Activated T-cell treated with anti-CD3 and anti-CD28 coated beads for 4 hours (primary cell): ENCODE data around the gene LRRC38.
"Not testable (repeated sequence)": the region's sequence is repeated elsewhere in the genome, so short reads cannot be mapped to it uniquely, and the experiment has no call there.

ENCODE experiments used
- DNase-seq: peaks from one replicate; pipeline ENCODE4 v3.0.0-alpha.2; 2020

LRRC38 gene

DNA sequence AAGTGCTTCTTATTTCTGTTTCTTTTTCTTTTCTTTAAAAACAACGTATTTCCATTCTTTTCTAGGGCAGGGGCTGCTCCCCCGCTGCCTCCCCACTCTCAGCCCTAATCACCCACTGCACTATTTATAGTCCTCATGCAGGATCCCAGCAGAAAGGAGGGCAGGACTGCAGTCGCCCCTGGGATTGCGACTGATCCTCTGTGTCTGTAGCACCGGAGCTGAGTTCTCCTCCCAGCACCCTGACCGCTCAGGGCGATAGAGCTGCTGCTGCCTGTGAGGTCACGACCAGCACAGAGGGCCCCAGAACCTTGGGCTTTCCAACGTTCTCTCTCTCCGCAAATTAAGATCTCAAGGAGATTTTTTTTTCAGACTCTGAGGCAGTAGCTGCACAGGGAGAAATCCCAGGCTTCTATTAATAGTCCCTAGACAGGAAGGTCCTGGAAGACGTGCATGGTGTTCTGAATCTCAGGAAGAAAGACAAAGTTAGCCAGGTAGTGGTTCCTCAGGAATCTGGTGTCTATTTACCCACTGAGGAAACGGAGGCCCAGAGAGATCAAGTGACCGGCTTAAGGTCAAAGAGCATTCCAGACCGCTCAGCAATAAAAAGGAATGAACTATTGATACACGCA, 56.8 kb downstream of the LRRC38 start:
- no peak for DNase-seq

DNA sequence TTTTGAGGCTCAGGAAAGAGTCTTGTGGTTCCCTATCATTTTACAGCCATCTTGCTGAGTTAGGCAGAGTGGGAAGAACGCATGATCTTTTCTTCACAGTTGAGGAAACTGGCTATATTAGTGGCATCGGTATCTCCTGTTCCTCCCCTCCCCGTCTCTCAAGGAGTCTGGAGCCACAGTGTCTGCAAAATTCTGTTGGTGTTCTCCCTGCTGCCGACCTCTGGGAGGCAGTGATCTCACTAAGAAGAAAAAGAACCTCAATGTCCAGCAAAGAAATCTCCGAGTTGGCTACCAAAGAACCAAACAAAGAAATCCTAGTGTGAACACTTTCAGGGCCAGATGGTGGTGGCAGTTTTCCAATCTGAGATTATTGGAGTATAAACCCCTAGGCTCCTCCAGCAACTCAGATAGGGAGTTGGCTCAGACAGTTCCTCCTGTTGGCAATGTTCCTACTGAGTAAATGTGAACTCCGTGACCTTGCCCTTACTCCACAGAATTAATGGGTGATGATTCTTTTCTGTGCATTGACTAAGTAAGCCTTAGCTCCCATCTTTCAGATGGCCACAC, 62.3 kb downstream of the LRRC38 start:
- no peak for DNase-seq

DNA sequence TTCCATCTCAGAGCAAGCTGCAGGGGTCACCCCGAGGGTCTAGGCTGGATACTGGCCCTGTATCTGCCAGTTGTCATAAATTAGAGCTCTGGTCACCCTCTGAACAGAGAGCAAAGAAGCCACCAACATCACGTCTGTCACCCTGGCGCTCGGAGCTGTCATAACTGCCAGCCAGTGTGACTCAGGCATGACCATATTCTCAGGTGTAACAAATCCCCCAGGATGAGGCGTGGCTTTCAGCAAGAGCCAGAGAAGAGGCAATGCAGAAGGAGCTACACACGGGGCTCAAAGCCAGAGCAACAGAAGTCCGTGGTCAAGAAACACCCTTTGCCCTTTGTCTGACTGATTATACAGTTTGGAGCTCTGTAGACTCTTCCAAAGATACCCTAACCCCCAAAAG, 63.6 kb downstream of the LRRC38 start:
- no peak for DNase-seq

DNA sequence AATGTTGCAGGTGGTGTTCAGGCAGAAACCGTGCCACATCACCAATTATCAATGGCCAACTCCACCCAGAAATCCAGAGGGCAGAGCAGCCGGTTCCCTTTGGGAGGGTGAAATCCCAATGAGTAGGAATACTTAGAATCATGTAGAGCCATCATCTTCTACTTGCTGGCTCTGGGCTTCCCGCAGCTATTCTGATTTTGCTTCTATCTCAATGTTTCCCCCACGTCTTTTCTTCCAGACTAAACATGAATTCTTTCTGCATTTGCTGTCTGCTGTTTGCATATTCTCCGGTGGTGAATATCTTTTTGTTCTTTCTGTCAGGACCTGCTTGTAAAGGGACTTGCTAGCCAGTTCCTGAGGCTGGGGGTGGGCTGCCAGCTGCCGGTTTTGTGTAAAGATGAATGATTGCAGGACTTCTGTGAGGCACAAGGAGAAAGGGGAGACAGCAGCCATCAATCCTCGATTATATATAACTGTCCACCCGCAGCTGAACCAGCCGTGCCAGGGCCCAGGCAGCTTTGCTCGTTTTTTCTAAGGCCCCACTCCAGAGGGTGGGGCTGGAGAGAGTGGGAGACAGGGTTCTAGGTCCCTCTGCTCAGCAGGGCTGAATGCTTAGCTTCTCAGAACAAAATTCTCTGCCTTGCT, 70.3 kb downstream of the LRRC38 start:
- no peak for DNase-seq

DNA sequence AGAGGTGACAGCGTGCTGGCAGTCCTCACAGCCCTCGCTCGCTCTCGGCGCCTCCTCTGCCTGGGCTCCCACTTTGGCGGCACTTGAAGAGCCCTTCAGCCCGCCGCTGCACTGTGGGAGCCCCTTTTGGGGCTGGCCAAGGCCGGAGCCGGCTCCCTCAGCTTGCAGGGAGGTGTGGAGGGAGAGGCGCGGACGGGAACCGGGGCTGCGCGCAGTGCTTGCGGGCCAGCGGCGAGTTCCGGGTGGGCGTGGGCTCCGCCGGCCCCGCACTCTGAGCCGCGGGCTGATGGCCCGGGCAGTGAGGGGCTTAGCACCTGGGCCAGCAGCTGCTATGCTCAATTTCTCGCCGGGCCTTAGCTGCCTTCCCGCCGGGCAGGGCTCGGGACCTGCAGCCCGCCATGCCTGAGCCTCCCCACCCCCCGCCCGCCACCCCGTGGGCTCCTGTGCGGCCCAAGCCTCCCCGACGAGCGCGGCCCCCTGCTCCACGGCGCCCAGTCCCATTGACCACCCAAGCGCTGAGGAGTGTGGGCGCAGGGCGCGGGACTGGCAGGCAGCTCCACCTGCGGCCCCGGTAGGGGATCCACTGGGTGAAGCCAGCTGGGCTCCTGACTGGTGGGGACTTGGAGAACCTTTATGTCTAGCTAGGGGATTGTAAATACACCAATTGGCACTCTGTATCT, 74.6 kb downstream of the LRRC38 start:
- DNase-seq, result not testable (repeated sequence)

DNA sequence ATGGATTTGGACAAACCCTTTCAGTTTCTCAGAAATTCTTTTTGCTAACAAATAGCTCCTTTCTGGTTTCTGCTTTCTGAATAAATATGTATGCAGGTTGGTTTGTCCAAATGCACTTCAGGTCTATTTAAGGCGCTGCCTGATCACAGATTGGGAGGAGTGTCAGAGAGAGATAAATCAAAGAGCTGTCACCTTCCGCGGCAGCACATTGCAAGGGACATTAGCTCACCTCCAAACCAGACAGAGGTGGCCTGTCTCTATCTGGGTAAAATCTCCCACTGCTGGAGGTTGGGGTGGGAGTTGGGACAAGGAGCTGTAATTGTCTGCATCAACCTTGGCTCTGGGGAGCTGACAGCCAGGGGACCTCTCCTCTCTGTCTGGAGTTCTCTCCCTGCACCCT, 78.3 kb downstream of the LRRC38 start:
- no peak for DNase-seq

DNA sequence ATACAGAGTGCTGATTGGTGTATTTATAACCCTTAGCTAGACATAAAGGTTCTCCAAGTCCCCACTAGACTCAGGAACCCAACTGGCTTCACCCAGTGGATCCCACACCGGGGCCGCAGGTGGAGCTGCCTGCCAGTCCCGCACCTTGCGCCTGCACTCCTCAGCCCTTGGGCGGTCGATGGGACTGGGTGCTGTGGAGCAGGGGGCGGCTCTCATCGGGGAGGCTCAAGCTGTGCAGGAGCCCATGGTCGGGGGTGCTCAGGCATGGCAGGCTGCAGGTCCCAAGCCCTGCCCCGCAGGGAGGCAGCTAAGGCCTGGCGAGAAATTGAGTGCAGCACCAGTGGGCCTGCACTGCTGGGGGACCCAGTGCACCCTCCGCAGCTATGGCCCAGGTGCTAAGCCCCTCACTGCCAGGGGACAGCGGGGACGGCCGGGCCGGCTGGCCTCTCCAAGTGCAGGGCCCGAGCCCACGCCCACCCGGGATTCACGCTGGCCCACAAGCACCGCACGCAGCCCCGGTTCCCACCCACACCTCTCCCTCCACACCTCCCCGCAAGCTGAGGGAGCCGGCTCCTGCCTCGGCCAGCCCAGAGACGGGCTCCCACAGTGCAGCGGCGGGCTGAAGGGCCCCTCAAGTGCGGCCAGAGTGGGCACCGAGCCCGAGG, 80.0 kb downstream of the LRRC38 start:
- DNase-seq, result not testable (repeated sequence)

DNA sequence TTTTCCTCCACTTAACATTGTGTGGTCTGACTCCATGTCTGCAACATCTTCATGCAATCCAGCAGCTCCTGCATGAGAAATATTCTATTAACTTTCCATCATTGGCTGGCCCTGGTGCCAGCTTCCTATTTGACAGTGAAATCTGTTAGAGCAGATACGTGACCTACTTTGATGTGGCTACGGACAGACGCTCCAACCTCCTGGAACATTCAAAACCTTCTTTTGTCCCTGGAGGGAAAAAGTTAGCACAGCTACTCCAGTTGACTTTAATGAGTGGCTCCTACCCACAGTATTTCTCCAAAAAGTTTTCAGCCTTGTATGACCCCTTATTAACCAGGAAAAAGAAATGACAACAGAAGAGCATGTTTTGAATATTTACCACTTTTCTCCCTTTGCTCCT, 81.6 kb downstream of the LRRC38 start:
- no peak for DNase-seq

DNA sequence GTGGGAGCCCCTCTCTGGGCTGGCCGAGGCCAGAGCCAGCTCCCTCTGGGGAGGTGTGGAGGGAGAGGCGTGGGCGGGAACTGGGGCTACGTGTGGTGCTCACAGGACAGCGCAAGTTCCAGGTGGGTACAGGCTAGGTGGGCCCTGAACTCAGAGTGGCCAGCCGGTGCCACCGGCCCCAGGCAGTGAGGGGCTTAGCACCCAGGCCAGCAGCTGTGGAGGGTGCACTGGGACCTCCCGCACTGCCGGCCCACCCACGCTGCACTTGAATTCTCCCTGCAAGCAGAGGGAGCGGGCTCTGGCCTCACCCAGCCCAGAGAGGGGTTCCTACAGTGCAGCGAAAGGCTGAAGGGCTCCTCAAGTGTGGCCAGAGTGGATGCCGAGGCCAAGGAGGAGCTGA, 83.3 kb downstream of the LRRC38 start:
- DNase-seq, result no peak
